ENCODE results near the gene FAM47E. TPM values are rescaled to one million over a fixed set of nuclear protein-coding genes. Genes with fewer than 3 reads are reported as not detected.

The FAM47E gene
- total and polyA plus RNA-seq, 2 donors (not counting 3 experiments of a cell fraction or from before 2014, with no cell fraction given): 0.11 TPM; not detected in 1

GRCh38 chr4:76275486-76276124, 24.1 kb downstream of the FAM47E start:
- Histone ChIP-seq H3K27ac (ENCODE audit: insufficient read depth, low read depth, low read length) (no peak overlapping the region), H3K4me1 (ENCODE audit: control insufficient read depth, extremely low read depth, insufficient read depth, low read length) (no peaks in the 10 kb centered on the region), H3K4me2 (ENCODE audit: insufficient read depth, low read length) (no peak overlapping the region), H3K79me2 (ENCODE audit: control insufficient read depth, insufficient read depth, low read length) (no peaks in the 10 kb centered on the region), H3K9ac (replicated peaks; ENCODE audit: extremely low read depth, insufficient read depth, low read length) (no peak overlapping the region), H3K9me1 (replicated peaks; ENCODE audit: control insufficient read depth, extremely low read depth, insufficient read depth, low read length) (no peaks in the 10 kb centered on the region), H3K4me3 (replicated peaks in 1 of 3; ENCODE audit: insufficient read depth in 1 of 3, low read depth in 1 of 3, low read length in 3 of 3) (no peak overlapping the region), H3K27me3 (ENCODE audit: control insufficient read depth in 2 of 2, insufficient read depth in 2 of 2, low read length in 2 of 2) (peaks cover 13 to 32% of the 10 kb centered on the region in 2 experiments), H4K20me1 (replicated peaks; ENCODE audit: control insufficient read depth, extremely low read depth, insufficient read depth, low read length) (no peaks in the 10 kb centered on the region), H2AFZ (ENCODE audit: low read depth, low read length) (no peak overlapping the region), H3K36me3 (ENCODE audit: control insufficient read depth in 2 of 2, extremely low read depth in 1 of 2, insufficient read depth in 2 of 2, low read length in 2 of 2) (no peaks in the 10 kb centered on the region), H3K9me3 (replicated peaks; ENCODE audit: control insufficient read depth, insufficient read depth, low read length) (no peaks in the 10 kb centered on the region)
- ChIA-PET CTCF (interaction anchor here (1.2 kb wide), 1 partner anchor 102 kb away, joined by 3 read pairs; no protein-coding TSS in a partner anchor), POLR2A (no interaction called here)
- intact Hi-C loops (cut with micrococcal nuclease) (no loop called here), dilution Hi-C loops (cut with MboI; ENCODE audit: extremely low pct_ligation_motif_present, low sequenced_read_pairs) (no loop called here)
- FAIRE-seq: no peak
- TF ChIP-seq EZH2 (IDR thresholded peaks at IDR 0.05; ENCODE audit: borderline replicate concordance, low read depth, low read length, severe bottlenecking): no peak
- TF ChIP-seq GATA2 (IDR thresholded peaks at IDR 0.05; ENCODE audit: insufficient read depth, insufficient read length, low read depth, low read length): no peak
- TF ChIP-seq MAX (IDR thresholded peaks at IDR 0.05; ENCODE audit: insufficient read depth, insufficient read length): no peak
- TF ChIP-seq POLR2AphosphoS5 (IDR thresholded peaks at IDR 0.05; ENCODE audit: insufficient read depth, low read depth, low read length): no peak
- TF ChIP-seq FOS (IDR thresholded peaks at IDR 0.05; ENCODE audit: borderline replicate concordance, insufficient read depth, low read length): no peak
- TF ChIP-seq MYC (IDR thresholded peaks at IDR 0.05; ENCODE audit: low read depth, low read length): no peak
- no peak for TF ChIP-seq JUN (IDR thresholded peaks at IDR 0.05; ENCODE audit: borderline replicate concordance, insufficient read depth, insufficient read length, low read depth)
- TF ChIP-seq CTCF (IDR thresholded peaks at IDR 0.05; ENCODE audit: extremely low read depth in 1 of 2, insufficient read depth in 1 of 2, low read depth in 1 of 2, low read length in 2 of 2): no peak
- no peak for TF ChIP-seq POLR2A (IDR thresholded peaks at IDR 0.05; ENCODE audit: low read depth, low read length)
- no peak for DNase-seq (ENCODE audit: low read depth, low spot score)
- BruUV-seq (replicated peaks): no TSS peak

Measured in endothelial cell of umbilical vein (primary cell).